DMS53 treated with DMSO at 0.1 percent for 48 hours (cell line): Measurements from ENCODE around the gene DYNC1I1.

Source experiments
- DNase-seq: peaks from one replicate; lab custom pipeline; 2025; ENCODE audit not compliant: unreplicated experiment; lab: John Stamatoyannopoulos, UW

The DYNC1I1 gene

DNA sequence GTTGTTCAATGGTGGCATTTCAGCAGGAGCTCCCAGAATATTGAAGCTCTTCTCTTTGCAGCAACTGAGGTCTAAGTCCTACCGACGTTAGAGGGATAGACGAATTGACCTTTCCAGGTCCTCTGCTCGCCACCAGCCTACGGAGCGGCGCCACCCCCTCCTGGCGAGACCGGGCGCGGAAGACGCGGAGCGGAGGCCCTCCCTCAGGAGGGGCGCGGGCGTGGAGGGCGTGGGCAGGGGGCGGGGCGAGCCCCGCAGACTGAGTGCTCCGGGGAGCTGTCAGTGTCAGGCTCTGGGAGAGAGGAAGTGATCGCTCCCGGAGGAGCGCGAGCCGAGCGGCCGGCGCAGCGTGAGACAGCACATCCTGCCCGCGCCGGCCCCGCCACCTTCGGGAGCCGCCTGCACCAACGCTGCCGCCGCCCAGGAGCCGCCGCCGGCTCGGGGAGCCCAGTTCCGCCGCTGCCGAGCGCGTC is at the start of gene DYNC1I1:
DYNC1I1 (plus strand) TSS at position 257 of the 473 bp plus-strand sequence. CDS start 32,176 bp downstream, outside the sequence.
- peak; percentile 81 for DNase-seq

DNA sequence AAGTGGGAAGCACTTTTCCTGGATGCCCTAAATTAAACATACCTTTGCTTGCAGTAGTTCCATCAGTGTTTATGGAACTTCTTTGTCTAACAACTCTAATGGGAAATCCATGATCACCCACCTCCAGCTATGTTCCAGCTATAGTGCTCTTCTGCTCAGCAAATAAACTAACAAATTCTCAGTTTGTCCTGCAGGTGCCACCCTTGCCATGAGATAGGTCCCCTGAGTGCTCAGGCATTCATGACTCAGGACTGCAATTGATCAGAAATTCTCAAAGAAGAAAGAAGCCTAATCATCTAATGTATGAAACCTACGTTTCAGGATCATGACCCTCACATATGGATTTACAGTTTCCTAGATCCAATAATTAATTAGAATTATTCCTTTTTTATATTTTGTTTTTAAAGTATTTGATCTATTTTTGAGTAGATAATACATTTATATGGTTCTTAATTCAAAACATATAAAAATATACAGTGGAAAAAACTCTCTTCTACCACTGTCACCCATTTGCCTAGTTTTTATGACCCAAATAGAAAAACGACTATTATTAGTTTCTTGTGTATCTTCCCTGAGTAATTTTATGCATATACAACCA is 48.7 kb upstream of the DYNC1I1 start:
- peak; percentile 89 for DNase-seq

DNA sequence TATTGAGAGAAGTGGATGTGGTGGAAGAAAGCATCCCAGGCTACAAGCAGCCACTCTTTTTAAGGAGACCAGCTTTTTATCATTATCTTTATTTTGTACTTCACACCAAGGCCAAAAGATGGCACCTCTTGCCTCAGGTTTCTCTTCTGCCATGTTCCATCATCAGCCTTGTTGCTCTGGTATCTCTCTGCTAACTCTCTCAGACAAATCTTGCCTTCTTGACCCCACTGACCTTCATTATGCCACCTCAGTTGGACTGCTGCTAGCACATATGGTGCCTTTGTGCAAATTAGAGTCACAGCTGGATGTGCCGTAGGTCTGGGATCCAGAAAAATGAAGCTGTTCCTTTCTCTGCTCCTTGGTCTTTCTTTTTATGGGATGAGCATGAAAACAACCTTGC is 47.1 kb upstream of the DYNC1I1 start:
- peak; percentile 36 for DNase-seq

GRCh38 chr7:95730493-95731280 is 41.7 kb upstream of the DYNC1I1 start:
- no peak for DNase-seq

DNA sequence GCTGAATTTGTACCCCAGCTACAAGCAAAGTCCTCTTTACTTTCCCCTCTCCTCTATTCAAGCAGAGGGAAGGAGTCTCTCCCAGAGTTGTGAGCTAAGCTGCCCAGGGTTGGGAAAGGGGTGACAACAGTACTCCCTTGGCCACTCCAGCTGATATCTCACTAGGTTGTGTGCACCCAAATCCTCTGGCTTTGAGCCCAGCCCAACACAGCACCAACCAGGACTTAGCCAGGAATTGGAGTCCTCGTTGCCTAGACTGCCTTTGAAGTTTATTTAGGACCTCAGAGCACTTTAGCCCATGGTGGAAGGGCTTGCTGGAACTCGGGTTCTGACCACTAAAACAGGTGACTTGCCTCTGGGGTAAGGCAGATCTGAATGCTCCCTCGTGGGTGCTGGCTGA is 35.7 kb upstream of the DYNC1I1 start:
- DNase-seq = no peak

GRCh38 chr7:95737828-95738505 is 34.4 kb upstream of the DYNC1I1 start:
- peak; percentile 90 for DNase-seq

DNA sequence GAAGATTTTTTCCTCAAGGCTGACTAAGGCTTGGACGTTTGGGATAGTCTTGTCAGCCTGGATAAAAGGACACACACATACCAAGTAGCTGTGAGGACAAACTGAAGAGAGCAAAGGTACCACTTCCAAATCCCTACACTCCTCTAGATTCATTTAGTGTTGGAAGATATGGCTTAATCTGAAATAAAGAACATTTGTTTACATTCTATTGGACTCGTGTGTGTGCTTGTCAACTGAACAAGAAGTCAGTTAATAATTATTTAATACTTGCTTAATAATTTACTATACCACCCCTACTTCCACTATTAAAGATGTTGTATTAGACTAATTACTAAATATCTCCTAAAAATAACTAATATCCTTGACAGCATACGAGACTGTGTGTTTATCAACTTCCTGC is 23.3 kb upstream of the DYNC1I1 start:
- no peak for DNase-seq

DNA sequence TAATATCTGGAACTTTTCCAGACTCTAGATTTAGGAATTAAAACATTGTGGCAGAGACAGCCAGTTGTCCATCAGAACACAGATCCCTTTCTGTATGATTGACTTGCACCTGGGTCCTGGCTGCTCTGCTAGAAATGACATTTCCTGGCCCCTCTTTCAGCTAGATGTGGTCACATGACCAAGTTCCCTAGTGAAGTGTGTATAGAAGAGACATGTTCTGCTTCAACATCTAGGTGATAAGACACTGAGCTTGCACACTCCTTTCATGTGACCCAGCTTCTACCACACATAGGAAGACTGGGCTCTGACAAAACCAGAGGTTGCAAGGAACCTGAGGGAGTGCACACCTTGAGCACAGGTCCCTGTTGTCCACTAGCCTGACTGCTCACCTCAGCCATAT is 22.8 kb upstream of the DYNC1I1 start:
- DNase-seq = peak; percentile 21

DNA sequence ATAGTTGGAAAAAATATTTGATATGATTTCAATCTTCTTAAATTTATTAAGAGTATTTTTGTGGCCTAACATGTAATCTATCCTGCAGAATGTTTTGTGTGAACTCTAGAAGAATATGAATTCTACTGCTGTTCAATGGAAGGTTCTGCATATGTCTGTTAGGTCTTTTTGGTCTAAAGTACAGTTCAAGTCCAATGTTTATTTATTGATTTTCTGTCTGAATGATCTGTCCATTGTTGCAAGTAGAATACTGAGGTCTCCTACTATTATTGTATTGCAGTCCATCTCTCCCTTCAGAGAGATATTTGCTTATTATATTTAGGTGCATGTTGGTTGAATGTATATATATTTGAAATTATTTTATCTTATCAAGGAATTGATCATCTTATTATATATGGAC is 18.9 kb upstream of the DYNC1I1 start:
- DNase-seq = no peak

- no peak for DNase-seq
Measured at GRCh38 chr7:95755277-95755934, 16.9 kb upstream of the DYNC1I1 start.

- no peak for DNase-seq
Measured at GRCh38 chr7:95758187-95758586, 14.2 kb upstream of the DYNC1I1 start.

GRCh38 chr7:95766086-95766485 is 6.3 kb upstream of the DYNC1I1 start:
- DNase-seq = no peak

DNA sequence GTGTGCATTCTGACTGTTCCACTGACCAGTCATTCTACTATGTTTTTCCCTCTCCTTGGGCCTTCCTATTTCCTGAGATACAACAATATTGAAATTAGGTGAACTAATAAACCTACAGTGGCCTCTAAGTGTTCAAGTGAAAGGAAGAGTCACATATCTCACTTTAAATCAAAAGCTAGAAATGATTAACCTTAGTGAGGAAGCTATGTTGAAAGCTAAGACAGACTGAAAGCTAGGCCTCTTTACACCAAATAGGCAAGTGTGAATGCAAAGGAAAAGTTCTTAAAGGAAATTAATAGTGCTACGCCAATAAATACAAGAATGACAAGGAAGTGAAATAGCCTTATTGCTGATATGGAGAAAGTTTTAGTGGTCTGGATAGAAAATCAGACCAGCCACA is 5.7 kb upstream of the DYNC1I1 start:
- no peak for DNase-seq

GRCh38 chr7:95772771-95773581 is 622 bp downstream of the DYNC1I1 start:
- peak; percentile 10 for DNase-seq

- DNase-seq = no peak
Measured at GRCh38 chr7:95776561-95777185, 4.3 kb downstream of the DYNC1I1 start.

DNA sequence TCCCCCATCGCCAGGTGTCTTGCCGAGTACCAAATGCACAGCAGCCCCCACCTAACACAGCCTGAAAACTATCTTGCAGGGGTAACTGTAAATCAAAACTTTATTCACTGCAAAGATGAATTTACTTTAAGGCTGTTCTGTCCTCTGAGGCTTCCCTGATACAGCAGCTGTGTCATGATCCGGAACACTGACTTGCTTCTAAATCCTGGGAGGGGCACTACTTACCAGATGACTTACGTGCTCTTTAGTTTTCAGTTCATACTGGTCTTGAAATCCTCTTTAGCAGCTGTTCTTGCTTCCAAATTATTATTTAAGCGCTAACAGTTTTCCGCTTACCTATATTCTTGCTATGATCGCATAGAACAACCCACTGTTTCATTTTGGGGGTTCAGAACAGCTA is 4.9 kb downstream of the DYNC1I1 start:
- no peak for DNase-seq

GRCh38 chr7:95780665-95781064 is 8.3 kb downstream of the DYNC1I1 start:
- DNase-seq = no peak

GRCh38 chr7:95781961-95782586 is 9.7 kb downstream of the DYNC1I1 start:
- no peak for DNase-seq

- no peak for DNase-seq
Measured at GRCh38 chr7:95784796-95785195, 12.4 kb downstream of the DYNC1I1 start.

DNA sequence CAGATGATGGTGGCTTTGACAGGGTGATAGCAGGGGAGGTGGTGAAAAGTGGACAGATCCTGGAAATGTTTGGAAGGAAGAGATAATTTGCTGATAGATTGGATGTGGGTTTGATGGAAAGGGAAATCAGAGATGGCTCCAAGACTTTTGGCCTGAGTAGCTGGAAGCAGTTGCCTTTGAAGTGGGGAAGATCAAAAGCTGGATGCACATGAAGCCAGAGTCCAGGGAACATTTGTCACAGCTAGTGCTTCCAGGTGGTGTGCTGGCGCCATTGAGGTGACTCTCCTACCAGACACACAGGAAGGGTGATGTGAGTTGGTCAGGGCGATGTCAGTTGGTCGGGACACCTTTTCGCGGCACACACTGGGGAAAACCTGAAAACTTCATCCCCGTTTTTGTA is 15.9 kb downstream of the DYNC1I1 start:
- no peak for DNase-seq
